Measurements from ENCODE around the gene BRAT1.
A peak's percentile ranks its signal among the peaks of the same experiment; 100 is the strongest.

The BRAT1 gene

DNA sequence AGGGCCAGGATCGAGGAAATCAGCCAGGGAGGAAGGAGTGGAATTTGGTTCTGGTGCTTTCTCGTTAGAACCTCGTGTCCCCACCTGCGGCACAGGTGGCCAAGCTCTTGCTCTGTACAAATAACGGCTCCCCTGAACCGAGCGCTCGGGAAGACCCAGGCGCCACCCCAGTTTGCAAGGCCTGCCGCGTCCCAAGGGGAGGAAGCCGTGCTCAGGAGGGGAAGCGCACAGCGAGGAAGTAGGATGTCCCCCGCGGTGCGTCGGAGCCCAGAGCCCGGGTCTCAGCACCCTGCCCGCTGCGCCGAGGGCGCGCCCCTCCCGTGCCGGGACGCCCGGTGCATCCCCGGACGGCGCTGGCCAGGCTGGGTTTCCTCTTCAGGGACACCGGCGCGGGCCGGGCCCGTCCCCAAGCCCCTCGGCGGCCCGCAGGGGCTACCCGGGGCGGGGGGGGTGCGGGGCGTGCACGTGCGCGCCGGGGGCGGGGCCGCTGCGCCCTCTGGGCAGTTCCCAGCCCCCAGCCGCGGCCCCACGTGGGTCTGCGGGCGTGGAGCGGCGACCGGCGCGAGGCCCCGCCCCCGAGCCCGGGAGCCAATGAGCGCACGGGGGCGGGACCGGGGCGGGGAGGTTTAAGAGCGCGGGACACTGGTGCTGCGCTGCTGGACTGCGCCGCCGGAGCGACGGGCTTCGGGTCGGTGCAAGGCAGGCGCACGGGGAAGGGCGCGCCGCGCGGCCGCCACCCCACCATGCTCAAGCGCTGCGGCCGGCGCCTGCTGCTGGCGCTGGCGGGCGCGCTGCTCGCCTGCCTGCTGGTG lies 36.0 kb downstream of the BRAT1 start, which contains the start of gene LFNG:
LFNG (plus strand) TSS at position 656 of the 812 bp plus-strand sequence; CDS start at position 744, 88 bp downstream.
- POLR2A ChIA-PET, result no interaction called here
- DNase-seq (ENCODE audit: low read depth, low spot score), result peak; percentile 12
- H3K4me3 ChIP-seq (ENCODE audit: low read depth, low read length), result peak within 1 kb of the TSS; percentile 57
- CTCF ChIA-PET, result interaction anchor here (1.7 kb wide), 1 partner anchor 11 kb away, joined by 5 read pairs; no protein-coding TSS in a partner anchor
- no peak for TF ChIP-seq CTCF (IDR thresholded peaks at IDR 0.05; ENCODE audit: insufficient read depth, low read length, missing control alignments)

DNA sequence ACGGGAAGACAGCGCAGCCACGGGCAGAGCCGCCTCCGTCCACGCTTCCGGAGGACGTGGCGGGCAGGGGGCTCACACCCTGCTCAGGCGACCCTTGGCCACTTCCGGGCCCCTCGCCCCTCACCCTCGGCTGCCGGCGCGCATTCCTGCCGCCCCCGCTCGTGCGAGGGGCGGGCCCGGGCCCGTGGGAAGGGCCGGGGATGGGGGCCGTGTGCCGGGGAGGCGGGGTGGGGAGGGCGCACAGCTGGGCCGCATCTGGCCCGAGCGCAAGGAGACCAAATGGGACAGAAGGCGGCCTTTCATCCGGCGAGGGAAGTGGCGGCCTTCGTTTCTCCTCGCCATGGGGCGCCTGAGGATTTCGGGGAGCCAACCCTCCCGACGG lies 36.6 kb downstream of the BRAT1 start:
- H3K4me3 ChIP-seq (ENCODE audit: low read depth, low read length), result peak overlapping the region; percentile 49
- POLR2A ChIA-PET, result no interaction called here
- CTCF ChIA-PET, result no interaction called here
- TF ChIP-seq CTCF (IDR thresholded peaks at IDR 0.05; ENCODE audit: insufficient read depth, low read length, missing control alignments), result no peak
- DNase-seq (ENCODE audit: low read depth, low spot score), result no peak

GRCh38 chr7:2517678-2518507 lies 37.4 kb downstream of the BRAT1 start:
- POLR2A ChIA-PET, result interaction anchor here (0.9 to 1.3 kb wide), 3 partner anchors 9 to 50 kb away, joined by 3 to 5 read pairs (median 4); no protein-coding TSS in a partner anchor
- no peak for DNase-seq (ENCODE audit: low read depth, low spot score)
- CTCF ChIA-PET, result interaction anchor here (1.1 to 1.3 kb wide), 4 partner anchors 10 to 66 kb away, joined by 3 to 5 read pairs (median 4); no protein-coding TSS in a partner anchor
- no peak overlapping the region for H3K4me3 ChIP-seq (ENCODE audit: low read depth, low read length)
- no peak for TF ChIP-seq CTCF (IDR thresholded peaks at IDR 0.05; ENCODE audit: insufficient read depth, low read length, missing control alignments)

- CTCF ChIA-PET, result interaction anchor here (1.1 to 1.3 kb wide), 4 partner anchors 9 to 164 kb away, joined by 3 to 5 read pairs (median 4); no protein-coding TSS in a partner anchor
- peak; percentile 77 for DNase-seq (ENCODE audit: low read depth, low spot score)
- 0 out of 2 replicates have a peak overlapping the region, but pooled peaks have one; percentile 18 for H3K4me3 ChIP-seq (ENCODE audit: low read depth, low read length)
- POLR2A ChIA-PET, result interaction anchor here (0.5 to 1.3 kb wide), 4 partner anchors 10 to 50 kb away, joined by 3 to 5 read pairs (median 4); no protein-coding TSS in a partner anchor
- TF ChIP-seq CTCF (IDR thresholded peaks at IDR 0.05; ENCODE audit: insufficient read depth, low read length, missing control alignments), result peak; percentile 29
These were observed 38.3 kb downstream of the BRAT1 start for GRCh38 chr7:2517026-2517425.

GRCh38 chr7:2516194-2516555 lies 39.1 kb downstream of the BRAT1 start:
- H3K4me3 ChIP-seq (ENCODE audit: low read depth, low read length), result no peak overlapping the region
- POLR2A ChIA-PET, result no interaction called here
- TF ChIP-seq CTCF (IDR thresholded peaks at IDR 0.05; ENCODE audit: insufficient read depth, low read length, missing control alignments), result no peak
- DNase-seq (ENCODE audit: low read depth, low spot score), result no peak
- CTCF ChIA-PET, result interaction anchor here (1.0 to 1.3 kb wide), 3 partner anchors 8 to 165 kb away, joined by 3 to 5 read pairs (median 5); no protein-coding TSS in a partner anchor

Data from AG04449 (cell line).